22Rv1 (cell line): ENCODE measurements around the gene IRF1.

Source experiments
- ZFX ChIP-seq: fragments of 450-650 bp; IDR thresholded peaks from 2 replicates; pipeline ENCODE4 v1.6.1; 2017; ENCODE audit warnings: antibody characterized with exemption, borderline replicate concordance
- TF ChIP-seq, protein P1 (sequence below): fragments of 450-650 bp; IDR thresholded peaks from 2 replicates; pipeline ENCODE4 v1.5.1; 2017; ENCODE audit warnings: mild to moderate bottlenecking

DNA sequence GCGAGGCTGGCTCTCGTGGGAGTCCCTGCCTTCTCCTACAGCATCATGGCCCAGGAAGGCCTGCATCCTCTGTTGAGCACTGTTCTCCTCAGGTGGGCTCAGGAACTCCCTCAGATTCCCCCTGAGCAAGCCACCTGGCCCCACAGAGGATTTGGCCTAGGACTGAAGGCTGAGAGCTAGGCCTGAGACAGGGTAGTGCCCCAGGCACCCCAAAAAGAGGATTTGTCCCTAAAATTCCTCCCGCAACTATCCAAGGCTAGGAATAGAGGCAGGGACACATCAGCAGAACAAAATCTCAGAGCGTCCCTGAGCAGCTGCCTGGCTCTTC, 11.0 kb upstream of the IRF1 start:
- TF ChIP-seq, protein P1, sequence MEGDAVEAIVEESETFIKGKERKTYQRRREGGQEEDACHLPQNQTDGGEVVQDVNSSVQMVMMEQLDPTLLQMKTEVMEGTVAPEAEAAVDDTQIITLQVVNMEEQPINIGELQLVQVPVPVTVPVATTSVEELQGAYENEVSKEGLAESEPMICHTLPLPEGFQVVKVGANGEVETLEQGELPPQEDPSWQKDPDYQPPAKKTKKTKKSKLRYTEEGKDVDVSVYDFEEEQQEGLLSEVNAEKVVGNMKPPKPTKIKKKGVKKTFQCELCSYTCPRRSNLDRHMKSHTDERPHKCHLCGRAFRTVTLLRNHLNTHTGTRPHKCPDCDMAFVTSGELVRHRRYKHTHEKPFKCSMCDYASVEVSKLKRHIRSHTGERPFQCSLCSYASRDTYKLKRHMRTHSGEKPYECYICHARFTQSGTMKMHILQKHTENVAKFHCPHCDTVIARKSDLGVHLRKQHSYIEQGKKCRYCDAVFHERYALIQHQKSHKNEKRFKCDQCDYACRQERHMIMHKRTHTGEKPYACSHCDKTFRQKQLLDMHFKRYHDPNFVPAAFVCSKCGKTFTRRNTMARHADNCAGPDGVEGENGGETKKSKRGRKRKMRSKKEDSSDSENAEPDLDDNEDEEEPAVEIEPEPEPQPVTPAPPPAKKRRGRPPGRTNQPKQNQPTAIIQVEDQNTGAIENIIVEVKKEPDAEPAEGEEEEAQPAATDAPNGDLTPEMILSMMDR, result no peak
- no peak for TF ChIP-seq ZFX
